Activated CD8-positive, alpha-beta memory T cell treated with anti-CD3 and anti-CD28 coated beads for 1 hour (primary cell): ENCODE measurements around the gene ZC3H18.

Experiments
- DNase-seq, 2 donors: peaks; one replicate each; pipeline ENCODE4 v3.0.0-alpha.2; 2020; ENCODE audit warnings: low read depth in 1 of 2; ENCODE audit errors: extremely low read depth in 1 of 2

ZC3H18 gene

DNA sequence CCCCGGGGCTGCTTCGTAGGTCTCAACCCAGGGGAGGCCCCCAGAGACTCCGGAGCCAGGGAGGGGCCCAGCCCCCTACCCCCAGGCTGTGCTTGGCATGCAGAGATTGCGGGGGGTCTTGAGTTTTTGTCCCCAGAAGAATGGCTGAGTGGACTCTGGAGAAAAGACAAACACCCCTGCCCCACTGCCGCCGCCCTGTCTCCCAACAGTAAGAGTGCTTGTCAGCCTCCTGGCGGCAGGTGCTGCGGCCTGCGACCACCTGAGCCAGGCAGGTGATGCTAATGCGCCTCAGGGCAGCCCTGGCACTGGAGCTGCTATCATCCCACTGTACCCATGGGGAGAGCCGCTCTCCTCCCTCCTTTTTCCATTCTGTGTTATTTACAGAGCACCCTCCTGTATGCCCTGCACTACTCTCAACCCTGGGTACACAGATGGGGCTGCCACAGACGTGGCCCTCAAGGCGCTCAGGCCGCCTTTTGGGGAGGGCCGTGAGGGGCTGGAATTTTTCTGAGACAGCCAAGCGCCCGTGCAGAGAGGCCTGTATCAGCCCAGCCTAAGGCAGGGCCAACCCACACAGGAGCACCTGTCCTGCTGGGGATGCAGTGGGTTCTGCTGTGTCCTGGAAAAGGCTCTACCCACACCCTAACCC, 65.6 kb downstream of the ZC3H18 start:
- DNase-seq = no peak

DNA sequence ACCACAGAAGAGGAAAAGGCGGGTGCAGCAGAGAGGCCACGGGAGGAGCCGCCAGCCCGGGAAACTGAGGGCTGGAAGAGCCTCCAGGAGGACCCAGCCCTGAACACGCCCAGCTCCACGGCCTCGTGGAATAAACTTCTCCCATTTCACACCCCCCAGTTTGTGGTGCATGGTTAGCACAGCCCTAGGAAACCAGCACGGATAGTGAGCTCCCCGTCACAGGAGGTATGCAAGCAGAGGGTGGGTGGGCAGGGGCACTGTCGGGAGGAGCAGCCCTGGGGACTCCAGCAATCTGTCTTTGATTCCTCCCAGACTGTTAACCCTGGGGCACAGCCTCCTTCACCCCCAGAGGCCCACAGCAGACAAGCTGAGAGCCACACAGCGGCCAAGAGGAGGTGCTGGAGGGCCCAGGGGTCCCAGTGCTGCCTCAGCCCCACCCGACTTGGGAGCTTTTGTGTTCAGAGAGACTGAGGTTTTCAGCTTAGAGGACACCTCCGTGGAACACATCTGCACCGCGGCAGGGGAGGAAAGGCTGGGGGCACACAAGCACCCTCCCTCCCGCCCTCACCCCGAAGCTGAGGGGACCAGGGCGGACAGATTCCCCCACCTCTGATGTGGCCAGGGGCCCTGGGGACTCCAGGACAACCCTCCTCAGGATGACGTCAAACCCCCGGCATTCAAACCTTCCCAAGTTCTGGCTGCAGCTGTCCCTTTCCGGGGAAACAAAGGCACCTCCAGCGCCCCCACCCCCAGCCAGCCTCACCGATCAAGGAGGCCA, 66.5 kb downstream of the ZC3H18 start:
- no peak for DNase-seq

DNA sequence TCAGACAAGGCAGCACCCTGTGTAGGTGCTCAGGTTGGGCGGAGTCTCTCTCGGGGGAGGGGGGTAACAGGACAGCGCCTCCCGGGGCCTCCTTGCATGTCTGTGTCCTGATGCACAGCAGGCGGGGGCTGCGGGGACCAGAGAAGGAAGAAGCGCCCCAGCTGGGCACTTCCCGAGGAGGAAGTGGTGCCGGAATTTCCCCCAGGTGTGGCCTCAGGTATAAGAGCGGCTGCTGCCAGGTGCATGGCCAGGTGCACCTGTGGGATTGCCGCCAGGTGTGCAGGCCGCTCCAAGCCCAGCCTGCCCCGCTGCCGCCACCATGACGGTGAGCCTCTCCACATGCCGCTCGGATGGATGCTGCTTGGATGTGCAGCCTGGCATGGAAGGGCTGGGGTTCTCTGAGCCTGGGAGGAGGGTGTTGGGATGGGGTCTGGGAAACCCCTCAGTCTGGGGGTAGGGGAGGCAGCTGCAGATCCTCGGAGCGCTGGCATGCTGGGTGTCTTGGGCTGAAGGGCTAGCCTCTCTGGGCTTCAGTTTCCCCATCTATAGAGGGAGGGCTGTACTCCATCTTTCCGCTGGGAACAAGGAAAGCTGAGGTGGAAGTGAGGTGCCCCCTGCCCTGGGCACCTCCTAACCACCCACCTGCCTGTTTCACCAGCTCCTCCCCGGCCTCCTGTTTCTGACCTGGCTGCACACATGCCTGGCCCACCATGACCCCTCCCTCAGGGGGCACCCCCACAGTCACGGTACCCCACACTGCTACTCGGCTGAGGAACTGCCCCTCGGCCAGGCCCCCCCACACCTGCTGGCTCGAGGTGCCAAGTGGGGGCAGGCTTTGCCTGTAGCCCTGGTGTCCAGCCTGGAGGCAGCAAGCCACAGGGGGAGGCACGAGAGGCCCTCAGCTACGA, 68.4 kb downstream of the ZC3H18 start, which contains the start of gene IL17C:
Gene IL17C (plus strand): TSS at position 250 of the 908 bp plus-strand sequence. CDS start 70 bp downstream, at position 320.
- no peak for DNase-seq

DNA sequence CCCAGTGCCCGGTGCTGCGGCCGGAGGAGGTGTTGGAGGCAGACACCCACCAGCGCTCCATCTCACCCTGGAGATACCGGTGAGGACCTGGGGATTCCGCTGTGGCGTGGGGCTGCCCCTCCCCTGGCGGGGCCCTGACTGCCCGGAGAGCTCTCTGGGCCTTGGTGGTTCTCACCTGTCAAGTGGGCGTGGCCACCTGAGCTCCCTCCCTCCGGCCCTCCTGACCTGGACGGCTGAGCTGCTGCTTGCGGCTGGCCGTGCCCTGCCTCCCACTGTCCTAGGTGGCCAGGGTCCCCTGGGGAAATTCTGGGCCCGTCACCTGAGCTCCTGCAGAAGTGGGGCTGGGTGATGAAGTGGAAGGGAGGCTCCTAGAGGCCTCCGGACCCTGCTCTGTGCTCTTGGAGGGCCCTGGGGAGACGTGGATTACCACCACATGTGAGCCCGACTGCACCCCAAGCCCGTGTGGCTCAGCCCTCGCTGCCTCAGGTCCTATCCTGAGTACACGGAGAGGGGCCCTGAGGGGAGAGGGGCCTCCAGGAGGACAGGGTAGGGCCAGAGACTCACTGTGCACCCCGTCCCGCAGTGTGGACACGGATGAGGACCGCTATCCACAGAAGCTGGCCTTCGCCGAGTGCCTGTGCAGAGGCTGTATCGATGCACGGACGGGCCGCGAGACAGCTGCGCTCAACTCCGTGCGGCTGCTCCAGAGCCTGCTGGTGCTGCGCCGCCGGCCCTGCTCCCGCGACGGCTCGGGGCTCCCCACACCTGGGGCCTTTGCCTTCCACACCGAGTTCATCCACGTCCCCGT, 69.2 kb downstream of the ZC3H18 start:
- DNase-seq = no peak

- DNase-seq = no peak
These were observed 69.9 kb downstream of the ZC3H18 start for GRCh38 chr16:88640039-88640495.

GRCh38 chr16:88640498-88641247, 70.5 kb downstream of the ZC3H18 start:
- no peak for DNase-seq

- no peak for DNase-seq
These were observed 72.9 kb downstream of the ZC3H18 start for GRCh38 chr16:88642881-88643643.

- DNase-seq = no peak
These were observed 73.4 kb downstream of the ZC3H18 start for GRCh38 chr16:88643644-88643932.

- DNase-seq = no peak
These were observed 75.3 kb downstream of the ZC3H18 start for GRCh38 chr16:88645455-88645854.

DNA sequence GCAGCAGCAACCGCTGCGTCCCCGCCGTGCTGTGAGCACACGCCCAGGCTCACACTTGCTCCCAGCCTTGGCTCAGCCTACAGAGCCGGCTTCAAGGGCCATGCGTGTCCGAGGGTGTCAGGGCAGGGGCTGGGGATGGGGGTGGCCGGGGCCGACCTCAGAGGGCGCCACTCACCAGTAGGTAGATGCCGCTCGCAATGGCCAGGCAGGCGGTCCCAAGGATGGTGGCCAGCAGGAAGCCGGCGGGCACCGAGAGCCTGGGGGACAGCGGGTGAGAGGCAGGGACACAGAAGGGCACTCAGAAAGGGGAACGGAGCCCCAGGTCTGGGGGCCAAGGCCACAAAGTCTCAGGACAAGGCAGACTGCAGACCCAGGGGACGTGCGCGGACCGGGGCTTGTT, 75.7 kb downstream of the ZC3H18 start:
- no peak for DNase-seq

DNA sequence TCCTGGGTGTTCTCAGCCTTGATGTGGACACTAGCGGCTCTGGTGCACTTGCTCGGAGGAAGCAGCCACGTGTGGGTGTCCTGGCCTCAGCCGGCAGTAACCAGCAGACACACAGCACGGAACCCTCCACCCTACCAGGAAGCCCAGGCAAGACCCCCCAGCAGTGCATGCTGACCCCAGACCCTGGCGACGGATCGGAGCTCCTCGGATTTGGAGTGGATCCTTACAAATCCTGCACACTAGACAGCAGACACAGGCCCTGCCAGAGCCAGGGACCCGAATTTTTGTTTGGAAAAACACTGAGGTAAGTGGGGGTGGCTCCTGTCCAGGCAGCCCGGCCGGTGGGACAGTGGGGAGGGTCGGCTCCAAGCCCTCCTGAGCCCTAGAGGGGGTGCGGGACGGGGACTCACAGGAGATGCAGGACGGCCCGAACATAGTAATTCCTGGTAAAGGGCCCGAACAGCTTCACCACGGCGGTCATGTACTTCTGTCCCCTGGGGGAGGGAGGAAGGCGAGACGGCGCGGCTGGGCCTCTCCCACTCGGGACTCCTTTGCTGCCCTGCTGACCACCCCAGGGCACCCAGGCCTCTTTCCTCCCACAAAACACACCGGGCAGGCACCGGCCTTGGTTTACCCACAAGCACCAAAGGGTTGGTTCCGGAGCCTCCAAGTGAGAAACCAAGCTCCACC, 76.3 kb downstream of the ZC3H18 start:
- DNase-seq = no peak

- no peak for DNase-seq
These were observed 77.2 kb downstream of the ZC3H18 start for GRCh38 chr16:88647178-88648070.

DNA sequence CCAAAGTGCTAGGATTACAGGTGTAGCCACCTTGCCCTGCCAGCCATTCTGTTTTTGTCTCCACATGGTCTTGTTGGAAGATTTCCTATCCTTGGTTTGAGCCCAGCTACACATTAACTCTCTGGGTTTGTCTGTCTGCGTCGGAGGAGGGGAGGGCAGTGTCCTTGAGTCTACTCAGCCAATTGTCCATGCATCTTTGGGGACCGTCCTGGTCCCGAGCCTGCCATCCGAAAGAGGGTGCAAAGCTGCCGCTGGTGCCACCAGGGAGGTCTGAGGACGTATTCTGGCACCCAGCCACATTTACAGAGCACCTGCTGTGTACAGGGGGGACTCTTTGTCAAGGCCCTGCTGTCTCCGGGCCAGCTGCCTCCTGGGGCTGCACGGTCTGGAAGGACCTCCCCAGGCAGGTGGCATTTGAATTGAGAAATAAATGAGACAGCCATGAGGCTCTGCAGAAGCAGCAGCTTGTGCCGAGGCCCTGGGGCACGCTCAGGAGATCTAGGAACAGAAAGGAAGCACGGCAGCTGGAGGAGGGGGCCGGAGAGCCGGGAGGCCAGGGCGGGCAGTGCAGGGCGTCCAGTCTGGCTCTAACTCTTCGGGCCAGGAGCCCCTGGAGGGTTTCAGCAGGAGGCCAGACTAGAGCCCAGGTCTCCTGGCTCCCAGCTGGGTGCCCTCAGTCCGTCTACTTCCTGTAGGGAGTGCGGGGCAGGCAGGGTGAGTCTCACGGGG, 79.2 kb downstream of the ZC3H18 start:
- DNase-seq = no peak

- no peak for DNase-seq
These were observed 79.9 kb downstream of the ZC3H18 start for GRCh38 chr16:88649924-88650748.

DNA sequence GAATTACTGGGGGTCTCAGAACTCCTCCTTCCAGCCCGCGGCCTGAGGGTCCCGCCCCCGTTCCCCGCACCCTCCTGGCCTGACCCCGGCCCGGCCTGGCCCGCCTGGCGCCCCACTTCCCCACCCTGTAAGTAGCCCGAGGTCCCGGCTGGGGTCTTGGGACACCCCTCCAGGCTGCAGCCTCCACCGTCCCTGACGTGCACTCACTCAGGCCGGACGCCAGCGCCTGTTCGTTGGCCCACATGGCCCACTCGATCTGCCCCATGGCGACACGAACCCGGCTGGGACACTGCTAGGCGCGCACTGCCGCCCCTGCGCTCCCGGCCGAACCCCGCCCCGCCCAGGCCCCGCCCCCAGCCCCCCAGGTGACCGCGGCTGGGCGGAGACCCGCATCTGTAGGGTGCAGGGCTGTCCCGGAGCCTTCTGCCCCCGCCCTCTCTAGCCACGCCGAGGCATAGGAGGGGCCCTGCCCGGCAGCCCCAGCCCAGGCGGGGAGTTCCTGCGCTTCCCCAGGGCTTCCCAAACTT, 80.6 kb downstream of the ZC3H18 start, which contains the start of gene CYBA:
Gene CYBA (minus strand): TSS at position 305 of the 527 bp plus-strand sequence. CDS start 40 bp downstream, at position 265.
- peak in 1 of 2 donors; percentile 69 for DNase-seq
